RWPE2 (cell line): ENCODE results near the gene TDRD3.

ENCODE experiments used
- ATAC-seq: fragments of 200-7000 bp; cut with Tn5 transposase; 3 replicates; pipeline ENCODE4 v1.9.1; 2021; ENCODE audit warnings: low read depth
- DNase-seq: peaks from one replicate; pipeline ENCODE4 v3.0.0-alpha.2; 2020; ENCODE audit warnings: low spot score
- H3K27ac ChIP-seq: fragments of 450-650 bp; 2 replicates; pipeline ENCODE4 v1.5.1; 2017; ENCODE audit warnings: mild to moderate bottlenecking; ENCODE audit not compliant: poor library complexity, severe bottlenecking
- H3K27me3 ChIP-seq: fragments of 250-450 bp; sonication (Bioruptor Pico); 2 replicates; pipeline ENCODE4 v1.5.1; 2021; ENCODE audit warnings: mild to moderate bottlenecking, moderate library complexity; ENCODE audit not compliant: insufficient read depth, poor library complexity, severe bottlenecking
- H3K36me3 ChIP-seq: fragments of 250-450 bp; sonication (Bioruptor Pico); 2 replicates; pipeline ENCODE4 v1.5.1; 2020; ENCODE audit warnings: low read depth, mild to moderate bottlenecking, moderate library complexity
- H3K4me1 ChIP-seq: fragments of 250-450 bp; sonication (Bioruptor Pico); 2 replicates; pipeline ENCODE4 v1.5.1; 2021; ENCODE audit warnings: mild to moderate bottlenecking, moderate library complexity; ENCODE audit not compliant: insufficient read depth, poor library complexity, severe bottlenecking
- H3K4me3 ChIP-seq: fragments of 250-450 bp; sonication (Bioruptor Pico); 2 replicates; pipeline ENCODE4 v1.5.1; 2021; ENCODE audit warnings: mild to moderate bottlenecking, moderate library complexity; ENCODE audit not compliant: severe bottlenecking
- H3K9me3 ChIP-seq: fragments of 250-450 bp; sonication (Bioruptor Pico); 2 replicates; pipeline ENCODE4 v1.5.1; 2021; ENCODE audit warnings: mild to moderate bottlenecking, moderate library complexity; ENCODE audit not compliant: severe bottlenecking
- TF ChIP-seq, protein P1 (sequence below): fragments of 450-650 bp; IDR thresholded peaks from one replicate; pipeline ENCODE4 v1.5.1; 2017; ENCODE audit warnings: mild to moderate bottlenecking, moderate library complexity; ENCODE audit not compliant: poor library complexity, severe bottlenecking

TDRD3 gene

DNA sequence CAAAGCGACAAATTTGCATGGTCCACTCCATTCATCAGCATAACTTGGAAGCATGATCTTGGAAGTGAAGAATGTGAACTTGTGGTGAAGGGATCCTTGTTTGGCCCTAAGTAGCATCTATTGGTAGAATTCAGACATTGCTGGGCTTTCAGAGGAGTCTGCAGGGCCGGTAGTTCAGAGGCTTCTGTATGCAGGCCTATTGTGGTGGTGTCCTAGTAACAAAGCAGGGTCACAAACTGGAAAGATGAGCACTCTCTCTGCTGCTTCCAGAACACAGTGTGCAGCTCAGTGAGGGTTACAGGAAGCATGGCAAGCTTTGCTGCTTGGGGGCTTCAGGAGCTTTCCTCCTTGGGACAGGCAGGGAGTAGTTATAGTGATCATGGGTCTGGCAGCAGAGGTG lies 206.0 kb downstream of the TDRD3 start:
- Histone ChIP-seq H3K27ac (no peak overlapping the region), H3K4me1 (no peaks in the 10 kb centered on the region), H3K4me3 (no peak overlapping the region), H3K9me3 (no peaks in the 10 kb centered on the region), H3K36me3 (no peaks in the 10 kb centered on the region), H3K27me3 (no peaks in the 10 kb centered on the region)
- DNase-seq (no peak), ATAC-seq (no peak)
- TF ChIP-seq, protein P1, sequence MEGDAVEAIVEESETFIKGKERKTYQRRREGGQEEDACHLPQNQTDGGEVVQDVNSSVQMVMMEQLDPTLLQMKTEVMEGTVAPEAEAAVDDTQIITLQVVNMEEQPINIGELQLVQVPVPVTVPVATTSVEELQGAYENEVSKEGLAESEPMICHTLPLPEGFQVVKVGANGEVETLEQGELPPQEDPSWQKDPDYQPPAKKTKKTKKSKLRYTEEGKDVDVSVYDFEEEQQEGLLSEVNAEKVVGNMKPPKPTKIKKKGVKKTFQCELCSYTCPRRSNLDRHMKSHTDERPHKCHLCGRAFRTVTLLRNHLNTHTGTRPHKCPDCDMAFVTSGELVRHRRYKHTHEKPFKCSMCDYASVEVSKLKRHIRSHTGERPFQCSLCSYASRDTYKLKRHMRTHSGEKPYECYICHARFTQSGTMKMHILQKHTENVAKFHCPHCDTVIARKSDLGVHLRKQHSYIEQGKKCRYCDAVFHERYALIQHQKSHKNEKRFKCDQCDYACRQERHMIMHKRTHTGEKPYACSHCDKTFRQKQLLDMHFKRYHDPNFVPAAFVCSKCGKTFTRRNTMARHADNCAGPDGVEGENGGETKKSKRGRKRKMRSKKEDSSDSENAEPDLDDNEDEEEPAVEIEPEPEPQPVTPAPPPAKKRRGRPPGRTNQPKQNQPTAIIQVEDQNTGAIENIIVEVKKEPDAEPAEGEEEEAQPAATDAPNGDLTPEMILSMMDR: no peak

DNA sequence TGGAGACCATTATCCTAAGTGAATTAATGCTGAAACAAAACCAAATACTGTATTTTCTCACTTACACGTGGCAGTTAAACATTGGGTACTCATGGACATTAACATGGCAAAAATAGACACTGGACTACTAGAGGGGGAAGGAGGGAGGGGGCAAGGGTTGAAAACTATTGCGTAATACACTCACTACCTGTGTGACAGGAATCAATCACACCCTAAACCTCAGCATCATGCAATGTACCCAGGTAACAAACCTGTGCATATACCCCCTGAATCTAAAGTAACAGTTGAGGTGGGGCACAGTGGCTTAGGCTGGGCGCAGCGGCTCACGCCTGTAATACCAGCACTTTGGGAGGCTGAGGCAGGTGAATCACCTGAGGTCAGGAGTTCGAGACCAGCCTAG lies 207.0 kb downstream of the TDRD3 start:
- Histone ChIP-seq H3K27ac (no peak overlapping the region), H3K4me1 (no peaks in the 10 kb centered on the region), H3K4me3 (no peak overlapping the region), H3K9me3 (no peaks in the 10 kb centered on the region), H3K27me3 (no peaks in the 10 kb centered on the region), H3K36me3 (no peaks in the 10 kb centered on the region)
- no peak for DNase-seq
- no peak for ATAC-seq
- TF ChIP-seq, protein P1: no peak

GRCh38 chr13:60608954-60609353 lies 211.9 kb downstream of the TDRD3 start:
- DNase-seq (no peak), ATAC-seq (no peak)
- TF ChIP-seq, protein P1: no peak
- H3K27me3 ChIP-seq: no peaks in the 10 kb centered on the region
- H3K9me3 ChIP-seq: no peaks in the 10 kb centered on the region
- no peaks in the 10 kb centered on the region for H3K4me1 ChIP-seq
- no peak overlapping the region for H3K4me3 ChIP-seq
- no peak overlapping the region for H3K27ac ChIP-seq
- H3K36me3 ChIP-seq: no peaks in the 10 kb centered on the region

DNA sequence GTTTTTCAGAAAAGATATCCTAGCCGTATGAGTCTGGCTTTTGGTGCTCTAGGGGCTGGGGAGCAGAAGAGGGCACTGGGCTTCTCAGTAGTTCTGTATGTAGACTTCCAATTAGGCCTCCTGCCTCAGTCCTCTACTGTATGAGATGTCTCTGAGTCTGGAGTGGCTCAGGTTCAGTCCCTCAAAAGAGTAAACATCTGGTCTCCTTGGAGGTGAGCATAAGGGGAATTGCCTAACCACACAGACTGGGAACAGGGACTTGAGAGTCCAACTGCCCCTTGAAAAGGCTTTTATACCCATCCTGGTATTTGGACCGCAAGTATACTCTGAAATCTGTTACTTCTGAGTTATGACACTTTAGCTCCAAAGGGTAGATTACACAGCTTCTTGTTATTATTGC lies 214.5 kb downstream of the TDRD3 start:
- Histone ChIP-seq H3K4me3 (no peak overlapping the region), H3K27ac (no peak overlapping the region), H3K36me3 (no peaks in the 10 kb centered on the region), H3K27me3 (no peaks in the 10 kb centered on the region), H3K4me1 (no peaks in the 10 kb centered on the region), H3K9me3 (no peaks in the 10 kb centered on the region)
- DNase-seq (no peak), ATAC-seq (no peak)
- TF ChIP-seq, protein P1: no peak

GRCh38 chr13:60612593-60612992 lies 215.6 kb downstream of the TDRD3 start:
- H3K27ac ChIP-seq: no peak overlapping the region
- ATAC-seq (no peak), DNase-seq (no peak)
- H3K4me3 ChIP-seq: no peak overlapping the region
- no peaks in the 10 kb centered on the region for H3K4me1 ChIP-seq
- no peaks in the 10 kb centered on the region for H3K27me3 ChIP-seq
- TF ChIP-seq, protein P1: no peak
- no peaks in the 10 kb centered on the region for H3K36me3 ChIP-seq
- no peaks in the 10 kb centered on the region for H3K9me3 ChIP-seq
